ENCODE data around the gene JSRP1.

DNA sequence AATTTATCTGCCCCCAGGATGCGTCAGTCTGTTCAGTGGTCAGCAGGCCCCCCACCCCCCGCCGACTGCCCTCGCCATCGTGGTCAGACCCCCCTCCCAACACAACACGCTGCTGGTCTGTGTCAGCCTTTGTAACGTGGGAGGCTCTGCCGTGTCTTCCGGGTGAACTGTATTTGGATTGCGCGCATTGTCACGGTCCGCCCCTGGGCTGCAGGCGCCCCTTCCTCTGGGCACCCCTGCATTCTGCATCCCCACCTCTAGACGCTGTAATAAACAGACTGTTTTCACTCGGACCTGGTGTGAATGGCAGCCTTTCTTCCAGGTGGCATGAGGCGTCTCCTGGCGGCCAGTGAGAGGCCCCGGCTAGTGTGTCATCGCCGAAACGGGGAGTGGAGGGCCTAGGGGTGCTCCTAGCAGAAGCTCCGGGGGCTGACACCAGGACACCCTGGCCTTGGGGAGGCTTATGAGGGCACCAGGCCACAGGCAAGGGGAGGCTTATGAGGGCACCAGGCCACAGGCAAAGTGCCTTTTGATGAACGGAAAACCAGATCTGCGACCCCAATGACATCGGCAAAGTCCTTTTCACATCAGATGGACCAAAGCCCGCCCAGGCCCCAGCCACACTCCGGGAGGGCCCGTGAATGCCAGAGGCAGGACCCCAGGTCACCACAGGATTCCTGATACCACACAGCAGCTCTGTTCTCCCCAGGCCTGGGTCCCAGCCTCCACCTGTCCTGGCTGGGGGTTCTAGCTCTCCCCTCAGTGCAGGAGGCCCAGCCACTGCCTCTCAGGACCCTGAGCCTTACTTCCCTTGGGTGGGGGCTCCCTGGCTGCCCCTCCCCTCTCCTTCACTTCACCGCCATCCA is 23.7 kb downstream of the JSRP1 start:
- TF ChIP-seq CTCF (IDR thresholded peaks at IDR 0.05; ENCODE audit: low read depth, low read length, poor library complexity, severe bottlenecking) (no peak), EZH2phosphoT487 (IDR thresholded peaks at IDR 0.05; ENCODE audit: borderline replicate concordance, low read length) (no peak)
